ENCODE data around the gene IL1R1.

DNA sequence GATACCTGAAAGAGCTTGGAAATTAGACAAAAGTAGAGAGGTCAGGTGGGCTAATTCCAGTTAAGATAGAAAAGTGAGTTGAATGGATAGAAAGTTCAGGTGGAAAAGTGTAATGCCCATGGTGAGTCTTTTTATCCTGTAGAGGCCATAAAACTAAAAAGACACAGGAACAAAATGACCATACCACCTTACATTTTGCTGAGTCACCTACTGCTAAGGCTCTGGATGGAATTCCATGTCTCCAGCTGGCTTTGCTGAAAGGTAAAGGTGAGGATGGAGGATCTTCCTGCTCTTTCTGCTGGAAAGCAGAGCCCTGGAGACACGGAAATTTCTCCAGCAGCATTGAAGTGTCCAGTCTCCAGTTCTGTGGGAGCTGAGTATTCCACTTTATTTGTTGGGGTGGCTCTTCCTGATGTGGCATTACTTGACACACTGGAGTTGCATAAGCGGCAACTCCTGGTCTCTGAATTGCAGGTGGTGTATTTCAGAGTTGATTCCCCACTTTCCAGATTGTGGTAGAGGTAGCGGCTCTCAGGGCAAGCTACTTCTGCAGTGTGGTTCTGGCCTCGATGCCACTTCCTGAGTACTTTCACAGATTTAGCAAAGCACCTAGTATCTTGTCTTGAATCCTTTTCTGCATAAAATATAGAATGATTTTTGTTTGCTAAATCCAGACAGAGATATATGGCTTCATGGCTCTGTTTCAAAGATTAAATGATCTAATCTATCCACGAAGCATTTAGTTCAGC is 55.0 kb downstream of the IL1R1 start:
- TF ChIP-seq POLR2A (IDR thresholded peaks at IDR 0.05; ENCODE audit: low read depth, low read length), result no peak
- no peak for TF ChIP-seq POLR2AphosphoS5 (IDR thresholded peaks at IDR 0.05; ENCODE audit: low read depth, low read length)
